HG03064 (cell line): ENCODE results near the gene ADAMTS12.

ENCODE experiments used
- ATAC-seq: cut with Tn5 transposase; IDR thresholded peaks from one replicate; pipeline ENCODE4 v1.9.1; 2021; ENCODE audit warnings: low read depth; ENCODE audit not compliant: unreplicated experiment

ADAMTS12 gene

GRCh38 chr5:33766023-33766422 lies 125.8 kb downstream of the ADAMTS12 start:
- no peak for ATAC-seq

- ATAC-seq: no peak
These were observed 127.0 kb downstream of the ADAMTS12 start for GRCh38 chr5:33764786-33765185.

GRCh38 chr5:33763435-33763834 lies 128.4 kb downstream of the ADAMTS12 start:
- ATAC-seq: no peak

DNA sequence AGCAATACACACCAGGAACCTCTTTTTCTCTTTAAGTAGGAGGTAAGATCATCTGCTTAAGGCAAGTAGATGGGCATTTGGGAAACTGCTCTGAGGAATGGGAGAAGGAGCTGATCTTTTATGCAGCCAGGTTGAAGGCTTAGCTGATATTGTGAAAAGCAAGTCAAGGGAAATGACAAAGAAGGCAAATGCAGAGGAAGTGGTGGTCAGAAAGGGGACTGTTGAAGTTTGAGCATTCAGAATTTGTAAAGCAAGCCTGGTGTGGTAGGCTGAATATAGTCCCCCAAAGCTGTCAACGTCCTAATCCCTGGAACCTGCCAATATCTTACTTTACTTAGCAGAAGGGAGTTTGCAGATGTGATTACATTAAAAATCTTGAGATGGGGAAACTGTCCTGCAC lies 128.9 kb downstream of the ADAMTS12 start:
- ATAC-seq: no peak

GRCh38 chr5:33761139-33761538 lies 130.7 kb downstream of the ADAMTS12 start:
- no peak for ATAC-seq

DNA sequence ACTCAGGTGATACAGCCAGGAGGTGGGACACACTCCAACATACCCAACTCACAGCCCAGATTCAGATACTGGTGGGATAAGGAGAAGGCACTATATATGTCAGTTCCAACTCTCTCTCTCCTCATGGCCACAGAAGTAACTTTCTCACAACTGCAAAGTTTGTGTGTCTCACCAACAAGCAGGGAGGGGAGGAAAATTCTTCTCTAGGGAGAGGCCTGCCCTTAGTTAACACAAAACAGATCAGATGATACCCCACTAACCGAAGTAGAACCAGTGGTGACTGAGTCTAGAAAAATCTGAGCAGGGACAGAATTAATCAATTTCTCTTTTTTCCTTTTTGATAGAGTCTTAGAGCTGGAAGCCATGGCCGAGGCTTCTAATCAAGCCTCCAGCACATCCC lies 133.1 kb downstream of the ADAMTS12 start:
- no peak for ATAC-seq

DNA sequence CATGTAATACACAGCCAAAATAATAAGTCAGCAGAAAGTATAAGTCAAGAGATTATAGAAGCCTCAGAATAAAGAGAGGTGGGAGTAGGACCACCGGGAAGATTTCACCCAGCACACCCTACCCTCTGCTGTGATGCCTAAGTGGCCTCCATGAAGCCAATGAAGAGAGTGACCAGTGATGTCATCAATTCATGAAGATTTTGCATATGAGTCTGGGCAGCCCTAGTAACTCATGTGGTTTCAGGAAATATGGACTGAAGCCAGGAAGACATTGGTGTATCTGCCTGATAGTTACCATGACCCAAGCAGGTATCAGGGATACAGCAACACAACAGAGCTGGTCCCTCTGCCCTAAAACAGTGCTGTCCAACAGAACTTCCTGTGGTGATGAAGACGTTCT lies 135.3 kb downstream of the ADAMTS12 start:
- ATAC-seq: no peak

- no peak for ATAC-seq
These were observed 136.6 kb downstream of the ADAMTS12 start for GRCh38 chr5:33755231-33755630.

- no peak for ATAC-seq
These were observed 138.1 kb downstream of the ADAMTS12 start for GRCh38 chr5:33753704-33754103.

GRCh38 chr5:33748754-33749153 lies 143.0 kb downstream of the ADAMTS12 start:
- ATAC-seq: no peak

DNA sequence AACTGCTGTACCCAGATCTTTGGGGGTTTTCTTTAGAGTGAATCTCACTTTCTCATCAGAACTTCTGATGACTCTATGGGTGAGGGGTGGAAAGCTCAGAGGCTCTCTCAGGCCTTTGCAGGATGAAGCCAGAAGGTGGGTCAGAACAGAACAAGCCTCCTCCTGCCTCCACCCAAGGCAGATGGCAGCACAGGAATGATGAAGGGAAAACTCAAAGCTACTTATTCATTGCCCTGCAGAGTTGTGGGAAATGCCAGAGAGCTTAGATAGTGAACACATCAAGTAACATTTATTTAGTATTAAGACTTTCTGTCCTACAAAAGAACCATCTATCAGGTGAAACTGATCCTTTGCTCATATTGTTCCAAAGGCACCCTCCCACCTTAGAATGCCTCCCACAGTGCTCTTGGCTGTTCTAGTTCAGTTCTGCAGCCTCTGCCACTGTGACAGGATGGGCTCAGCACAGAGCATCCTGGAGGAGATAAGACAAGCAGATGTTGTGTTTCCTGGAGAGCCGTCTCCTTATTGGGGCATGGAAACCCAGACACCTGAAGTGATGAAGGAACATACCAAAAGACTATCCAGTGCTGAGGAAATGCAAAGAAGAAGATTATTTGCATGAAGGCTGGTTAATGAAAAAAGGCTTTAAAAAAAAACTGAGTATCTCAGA lies 146.6 kb downstream of the ADAMTS12 start:
- no peak for ATAC-seq

DNA sequence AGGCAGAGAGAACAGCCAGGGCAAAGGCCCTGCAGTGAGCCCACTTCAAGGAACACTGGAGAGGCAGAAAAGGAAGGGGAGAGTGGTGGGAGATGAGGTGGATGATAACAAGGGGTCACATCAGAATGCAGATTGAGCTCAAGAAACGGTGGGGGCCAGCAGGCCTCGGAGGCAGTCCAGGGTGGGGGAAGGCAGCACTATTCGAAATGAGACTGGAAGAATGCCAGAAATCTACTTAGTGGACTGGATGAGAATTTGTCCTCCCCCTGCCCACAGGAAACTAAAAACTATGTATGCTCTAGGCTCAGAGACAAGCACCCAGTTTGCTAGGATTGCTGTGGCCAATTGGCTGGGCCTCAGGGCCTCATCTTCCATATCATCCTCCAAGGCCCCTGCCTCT lies 148.7 kb downstream of the ADAMTS12 start:
- ATAC-seq: no peak

- ATAC-seq: no peak
These were observed 149.6 kb downstream of the ADAMTS12 start for GRCh38 chr5:33742181-33742580.

GRCh38 chr5:33738967-33739366 lies 152.8 kb downstream of the ADAMTS12 start:
- ATAC-seq: no peak

DNA sequence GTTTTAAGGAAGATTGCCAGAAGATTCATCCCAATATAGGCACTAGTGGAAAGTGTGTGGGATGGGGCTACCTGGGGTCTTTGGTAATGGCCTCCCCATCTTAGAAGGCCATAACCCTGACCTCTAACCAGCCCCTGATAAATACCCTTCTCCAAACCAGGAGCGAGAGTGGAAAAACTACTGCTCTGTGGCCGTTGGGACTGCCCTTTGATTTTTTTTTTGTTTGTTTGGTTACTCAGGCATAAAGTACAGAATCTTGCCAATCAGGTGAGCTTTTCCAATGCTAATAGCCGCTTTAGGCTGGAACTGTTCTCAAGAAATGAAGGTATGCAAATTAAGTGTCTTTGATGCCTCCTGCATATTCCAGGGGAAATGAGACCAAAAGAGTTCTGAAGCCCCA lies 153.7 kb downstream of the ADAMTS12 start:
- no peak for ATAC-seq

DNA sequence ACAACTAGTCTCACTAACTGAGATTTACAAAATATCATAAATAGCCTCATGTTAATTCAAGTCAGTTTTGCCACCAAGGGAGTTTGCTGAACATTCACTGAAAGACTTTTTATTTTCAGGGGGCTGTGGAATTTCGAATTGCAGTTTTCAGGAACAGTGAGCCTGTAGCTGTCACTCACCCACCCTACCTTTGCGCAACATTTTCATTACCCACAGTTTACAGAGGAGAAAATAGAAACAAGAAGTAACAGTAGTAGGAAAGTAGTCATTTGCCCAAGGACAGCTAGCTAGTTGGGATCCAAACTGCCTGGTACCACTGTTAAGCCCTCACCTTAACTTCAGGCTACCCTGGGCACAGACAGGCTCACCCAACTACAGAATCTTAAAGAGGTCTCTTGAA lies 154.1 kb downstream of the ADAMTS12 start:
- ATAC-seq: no peak

- ATAC-seq: no peak
These were observed 154.5 kb downstream of the ADAMTS12 start for GRCh38 chr5:33737284-33737683.

GRCh38 chr5:33736510-33736909 lies 155.3 kb downstream of the ADAMTS12 start:
- ATAC-seq: no peak

DNA sequence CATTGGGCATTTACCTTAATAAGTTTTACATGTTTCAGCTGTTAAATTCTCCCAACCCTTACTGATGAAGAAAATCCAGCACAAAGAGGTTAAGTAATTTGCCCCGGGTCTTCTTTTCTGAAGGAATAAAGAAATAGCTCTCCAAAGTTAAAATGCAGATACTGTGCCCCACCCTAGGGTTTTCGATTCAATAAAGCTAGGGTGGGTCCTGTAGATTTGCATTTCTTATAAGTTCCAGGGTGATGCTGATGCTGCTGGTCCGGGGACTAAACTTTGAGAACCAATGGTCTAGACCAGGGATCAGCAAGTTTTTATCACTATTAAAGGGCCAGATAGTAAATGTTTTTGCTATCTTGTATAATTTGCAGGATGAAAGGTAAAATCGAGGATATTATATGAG lies 156.7 kb downstream of the ADAMTS12 start:
- no peak for ATAC-seq

GRCh38 chr5:33734537-33734936 lies 157.3 kb downstream of the ADAMTS12 start:
- no peak for ATAC-seq

- ATAC-seq: no peak
These were observed 158.6 kb downstream of the ADAMTS12 start for GRCh38 chr5:33733225-33733624.

- no peak for ATAC-seq
These were observed 165.2 kb downstream of the ADAMTS12 start for GRCh38 chr5:33726422-33727165.
